HL-60 (cell line): ENCODE data around the gene NOC4L.

ENCODE experiments used
- POLR2AphosphoS5 ChIP-seq: IDR thresholded peaks from 2 replicates; pipeline ENCODE4 v1.6.1; 2012; ENCODE audit warnings: low read depth
- SPI1 ChIP-seq: IDR thresholded peaks from 2 replicates; pipeline ENCODE4 v1.6.1; 2012; ENCODE audit warnings: low read depth, mild to moderate bottlenecking, borderline replicate concordance
- TF ChIP-seq, protein P1 (sequence below): IDR thresholded peaks from one replicate; pipeline ENCODE4 v1.5.1; 2011; ENCODE audit warnings: low read length, control low read depth, inconsistent platforms; ENCODE audit not compliant: insufficient read depth

DNA sequence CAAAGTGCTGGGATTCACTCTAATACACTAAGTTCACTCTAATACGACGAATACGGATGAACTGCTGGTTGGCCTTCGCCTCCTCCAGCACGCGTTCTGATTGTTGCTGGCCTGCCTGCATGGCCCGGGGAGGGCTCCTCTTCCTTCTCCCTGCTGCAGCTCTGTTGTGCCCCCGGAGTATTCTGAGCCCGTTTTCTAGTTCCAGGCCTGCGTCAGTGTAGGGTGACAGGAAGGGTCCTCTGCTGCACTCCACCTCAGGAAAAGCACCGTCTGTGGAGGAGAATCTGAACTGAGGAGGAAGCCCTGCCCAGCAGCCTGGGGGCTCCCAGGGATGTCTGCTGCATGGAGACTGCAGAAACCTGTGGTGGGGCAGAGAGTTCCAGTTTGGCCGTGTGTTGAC, 44.5 kb upstream of the NOC4L start:
- TF ChIP-seq SPI1: no peak
- TF ChIP-seq, protein P1, sequence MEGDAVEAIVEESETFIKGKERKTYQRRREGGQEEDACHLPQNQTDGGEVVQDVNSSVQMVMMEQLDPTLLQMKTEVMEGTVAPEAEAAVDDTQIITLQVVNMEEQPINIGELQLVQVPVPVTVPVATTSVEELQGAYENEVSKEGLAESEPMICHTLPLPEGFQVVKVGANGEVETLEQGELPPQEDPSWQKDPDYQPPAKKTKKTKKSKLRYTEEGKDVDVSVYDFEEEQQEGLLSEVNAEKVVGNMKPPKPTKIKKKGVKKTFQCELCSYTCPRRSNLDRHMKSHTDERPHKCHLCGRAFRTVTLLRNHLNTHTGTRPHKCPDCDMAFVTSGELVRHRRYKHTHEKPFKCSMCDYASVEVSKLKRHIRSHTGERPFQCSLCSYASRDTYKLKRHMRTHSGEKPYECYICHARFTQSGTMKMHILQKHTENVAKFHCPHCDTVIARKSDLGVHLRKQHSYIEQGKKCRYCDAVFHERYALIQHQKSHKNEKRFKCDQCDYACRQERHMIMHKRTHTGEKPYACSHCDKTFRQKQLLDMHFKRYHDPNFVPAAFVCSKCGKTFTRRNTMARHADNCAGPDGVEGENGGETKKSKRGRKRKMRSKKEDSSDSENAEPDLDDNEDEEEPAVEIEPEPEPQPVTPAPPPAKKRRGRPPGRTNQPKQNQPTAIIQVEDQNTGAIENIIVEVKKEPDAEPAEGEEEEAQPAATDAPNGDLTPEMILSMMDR: no peak
- TF ChIP-seq POLR2AphosphoS5: no peak
